Measurements from ENCODE around the gene AP4E1.

DNA sequence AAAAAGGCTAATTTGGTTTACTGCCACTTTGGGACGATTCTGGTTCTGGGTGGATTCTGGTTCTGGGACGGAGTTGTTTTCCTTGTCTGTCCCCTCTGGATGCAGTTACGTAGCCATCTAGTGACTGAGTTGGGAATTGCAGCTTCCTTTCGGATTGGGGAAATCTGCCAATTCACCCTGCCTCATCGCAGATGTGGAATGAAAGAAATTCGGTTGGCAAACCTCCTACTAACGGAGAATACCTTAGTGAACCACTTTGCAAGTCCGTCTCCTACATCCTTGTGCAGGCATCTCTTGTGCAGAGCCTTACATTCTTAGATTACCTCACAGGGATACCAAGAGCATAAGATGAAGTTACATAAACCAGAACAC, 31.5 kb upstream of the AP4E1 start:
- TF ChIP-seq, protein P1, sequence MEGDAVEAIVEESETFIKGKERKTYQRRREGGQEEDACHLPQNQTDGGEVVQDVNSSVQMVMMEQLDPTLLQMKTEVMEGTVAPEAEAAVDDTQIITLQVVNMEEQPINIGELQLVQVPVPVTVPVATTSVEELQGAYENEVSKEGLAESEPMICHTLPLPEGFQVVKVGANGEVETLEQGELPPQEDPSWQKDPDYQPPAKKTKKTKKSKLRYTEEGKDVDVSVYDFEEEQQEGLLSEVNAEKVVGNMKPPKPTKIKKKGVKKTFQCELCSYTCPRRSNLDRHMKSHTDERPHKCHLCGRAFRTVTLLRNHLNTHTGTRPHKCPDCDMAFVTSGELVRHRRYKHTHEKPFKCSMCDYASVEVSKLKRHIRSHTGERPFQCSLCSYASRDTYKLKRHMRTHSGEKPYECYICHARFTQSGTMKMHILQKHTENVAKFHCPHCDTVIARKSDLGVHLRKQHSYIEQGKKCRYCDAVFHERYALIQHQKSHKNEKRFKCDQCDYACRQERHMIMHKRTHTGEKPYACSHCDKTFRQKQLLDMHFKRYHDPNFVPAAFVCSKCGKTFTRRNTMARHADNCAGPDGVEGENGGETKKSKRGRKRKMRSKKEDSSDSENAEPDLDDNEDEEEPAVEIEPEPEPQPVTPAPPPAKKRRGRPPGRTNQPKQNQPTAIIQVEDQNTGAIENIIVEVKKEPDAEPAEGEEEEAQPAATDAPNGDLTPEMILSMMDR (IDR thresholded peaks at IDR 0.05; ENCODE audit: low read depth, low read length) = peak; percentile 93
- no peak for TF ChIP-seq EZH2phosphoT487 (IDR thresholded peaks at IDR 0.05; ENCODE audit: low read depth)

Data from OCI-LY3 (cell line).